Forelimb muscle (tissue), 1 donor: ENCODE measurements around the gene PLA2G4A. TPM values are rescaled to one million over a fixed set of nuclear protein-coding genes. Genes with fewer than 3 reads are reported as not detected.
A peak's percentile ranks its signal among the peaks of the same experiment; 100 is the strongest.

ENCODE experiments used
- DNase-seq: peaks from one replicate; pipeline ENCODE4 v3.0.0-alpha.2; 2013; ENCODE audit warnings: low read depth
- polyA plus RNA-seq: library from polyadenylated mRNA; unstranded; fragments of 120-200 nt; gene quantifications from one replicate; pipeline ENCODE4 v1.2.1, GENCODE V29; 2013; ENCODE audit not compliant: insufficient read length

Gene PLA2G4A
- polyA plus RNA-seq, 1 donor = 3.2 TPM

GRCh38 chr1:186977266-186977957, 148.7 kb downstream of the PLA2G4A start:
- DNase-seq = no peak

- DNase-seq = no peak
These were observed 150.1 kb downstream of the PLA2G4A start for GRCh38 chr1:186978596-186979556.

- DNase-seq = no peak
These were observed 151.7 kb downstream of the PLA2G4A start for GRCh38 chr1:186980400-186980799.

- no peak for DNase-seq
These were observed 153.4 kb downstream of the PLA2G4A start for GRCh38 chr1:186982116-186982515.

GRCh38 chr1:186983327-186983726, 154.6 kb downstream of the PLA2G4A start:
- DNase-seq = no peak

- DNase-seq = no peak
These were observed 156.2 kb downstream of the PLA2G4A start for GRCh38 chr1:186984959-186985358.

GRCh38 chr1:186985889-186986491, 157.2 kb downstream of the PLA2G4A start:
- peak; percentile 64 for DNase-seq

GRCh38 chr1:186987065-186987464, 158.3 kb downstream of the PLA2G4A start:
- no peak for DNase-seq

GRCh38 chr1:186987769-186988168, 159.0 kb downstream of the PLA2G4A start:
- no peak for DNase-seq

GRCh38 chr1:186993996-186994395, 165.2 kb downstream of the PLA2G4A start:
- DNase-seq = no peak

GRCh38 chr1:186994897-186995296, 166.1 kb downstream of the PLA2G4A start:
- DNase-seq = no peak

- no peak for DNase-seq
These were observed 168.1 kb downstream of the PLA2G4A start for GRCh38 chr1:186996816-186997215.

GRCh38 chr1:186997877-186998276, 169.1 kb downstream of the PLA2G4A start:
- DNase-seq = no peak

GRCh38 chr1:186999506-186999905, 170.8 kb downstream of the PLA2G4A start:
- no peak for DNase-seq

GRCh38 chr1:187001198-187001889, 172.6 kb downstream of the PLA2G4A start:
- DNase-seq = no peak

GRCh38 chr1:187003353-187003752, 174.6 kb downstream of the PLA2G4A start:
- no peak for DNase-seq

GRCh38 chr1:187006896-187007295, 178.1 kb downstream of the PLA2G4A start:
- DNase-seq = no peak

- DNase-seq = no peak
These were observed 180.6 kb downstream of the PLA2G4A start for GRCh38 chr1:187009320-187009719.

- no peak for DNase-seq
These were observed 182.0 kb downstream of the PLA2G4A start for GRCh38 chr1:187010571-187011309.

- no peak for DNase-seq
These were observed 184.9 kb downstream of the PLA2G4A start for GRCh38 chr1:187013582-187014200.

- DNase-seq = no peak
These were observed 189.5 kb downstream of the PLA2G4A start for GRCh38 chr1:187018291-187018690.
